ENCODE data around the gene KIAA0319L.

DNA sequence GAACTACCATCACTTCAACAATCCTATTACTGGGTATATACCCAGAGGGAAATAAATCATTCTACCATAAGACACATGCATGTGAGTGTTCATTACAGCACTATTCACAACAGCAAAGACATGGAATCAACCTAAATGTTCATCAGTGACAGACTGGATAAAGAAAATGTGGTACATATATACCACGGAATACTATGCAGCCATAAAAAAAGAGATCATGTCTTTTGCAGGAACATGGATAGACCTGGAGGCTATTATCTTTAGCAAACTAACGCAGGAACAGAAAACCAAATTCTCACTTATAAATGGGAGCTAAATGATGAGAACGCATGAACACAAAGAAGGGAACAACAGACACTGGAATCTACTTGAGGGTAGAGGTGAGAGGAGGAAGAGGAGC is 39.0 kb downstream of the KIAA0319L start:
- TF ChIP-seq, protein P1, sequence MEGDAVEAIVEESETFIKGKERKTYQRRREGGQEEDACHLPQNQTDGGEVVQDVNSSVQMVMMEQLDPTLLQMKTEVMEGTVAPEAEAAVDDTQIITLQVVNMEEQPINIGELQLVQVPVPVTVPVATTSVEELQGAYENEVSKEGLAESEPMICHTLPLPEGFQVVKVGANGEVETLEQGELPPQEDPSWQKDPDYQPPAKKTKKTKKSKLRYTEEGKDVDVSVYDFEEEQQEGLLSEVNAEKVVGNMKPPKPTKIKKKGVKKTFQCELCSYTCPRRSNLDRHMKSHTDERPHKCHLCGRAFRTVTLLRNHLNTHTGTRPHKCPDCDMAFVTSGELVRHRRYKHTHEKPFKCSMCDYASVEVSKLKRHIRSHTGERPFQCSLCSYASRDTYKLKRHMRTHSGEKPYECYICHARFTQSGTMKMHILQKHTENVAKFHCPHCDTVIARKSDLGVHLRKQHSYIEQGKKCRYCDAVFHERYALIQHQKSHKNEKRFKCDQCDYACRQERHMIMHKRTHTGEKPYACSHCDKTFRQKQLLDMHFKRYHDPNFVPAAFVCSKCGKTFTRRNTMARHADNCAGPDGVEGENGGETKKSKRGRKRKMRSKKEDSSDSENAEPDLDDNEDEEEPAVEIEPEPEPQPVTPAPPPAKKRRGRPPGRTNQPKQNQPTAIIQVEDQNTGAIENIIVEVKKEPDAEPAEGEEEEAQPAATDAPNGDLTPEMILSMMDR (optimal IDR thresholded peaks at IDR 0.05 in 1 of 3, IDR thresholded peaks at IDR 0.05 in 1 of 3, conservative IDR thresholded peaks at IDR 0.05 in 1 of 3; ENCODE audit: extremely low read depth in 1 of 3, insufficient read depth in 2 of 3, low read length in 3 of 3), result no peak
- no peak for TF ChIP-seq EZH2 (IDR thresholded peaks at IDR 0.05; ENCODE audit: low read length)

Measured in keratinocyte (primary cell).